Testis (tissue), 3 donors: ENCODE results near the gene HOXA3. TPM values are rescaled to one million over a fixed set of nuclear protein-coding genes. Genes with fewer than 3 reads are reported as not detected.

ENCODE experiments used
- DNase-seq: peaks from one replicate; pipeline ENCODE4 v3.0.0-alpha.2; 2019
- H3K27ac ChIP-seq, 2 donors: fragments of 200-600 bp; sonication (generic); one replicate each; pipeline ENCODE4 v1.5.1; 2019
- H3K27me3 ChIP-seq: fragments of 200-600 bp; sonication (generic); one replicate; pipeline ENCODE4 v1.5.1; 2019
- H3K36me3 ChIP-seq: fragments of 200-600 bp; sonication (generic); one replicate; pipeline ENCODE4 v1.5.1; 2017; ENCODE audit warnings: low read depth; ENCODE audit errors: missing control alignments
- H3K4me1 ChIP-seq: fragments of 200-600 bp; sonication (generic); one replicate; pipeline ENCODE4 v1.5.1; 2019
- H3K4me3 ChIP-seq, 2 donors: fragments of 200-600 bp; sonication (generic); one replicate each; pipeline ENCODE4 v1.5.1; 2017 to 2019
- H3K9me3 ChIP-seq: fragments of 200-600 bp; sonication (generic); one replicate; pipeline ENCODE4 v1.5.1; 2017
- POLR2A ChIP-seq: fragments of 450-650 bp; IDR thresholded peaks from one replicate; pipeline ENCODE4 v1.6.1; 2017; ENCODE audit warnings: antibody characterized with exemption, mild to moderate bottlenecking, moderate library complexity
- WGBS, 2 donors: methylation state at CpG; one replicate each; pipeline ENCODE4 v1.1.5; 2018; 5-methylcytosine and 5-hydroxymethylcytosine counted together
- intact Hi-C: fragments of 100-400 bp; cut with DNase I; formaldehyde crosslinking; loops from one replicate; pipeline ENCODE4 v1.15.1; 2023; ENCODE audit warnings: low total_unique reads
- polyA plus RNA-seq: library from polyadenylated mRNA; stranded (reverse); fragments of 350-450 nt; fragmentation: Illumina TruSeq; extraction: RNeasy Lipid Tissue Mini Kit (QIAGEN cat#74804); gene quantifications from one replicate; pipeline ENCODE4 v1.2.3, GENCODE V29; 2014; ENCODE audit warnings: low read depth, low replicate concordance; ENCODE audit not compliant: insufficient read depth
- total RNA-seq, 2 donors: library from RNA; depleted of rRNA; stranded (reverse); fragments of >200 nt; gene quantifications; one replicate each; pipeline ENCODE4 v1.2.3, GENCODE V29; 2016
- TF ChIP-seq, protein P1 (sequence below), 3 experiments: fragments of 450-650 bp in 2 of 3; fragments of 200-600 bp in 1 of 3; sonication (generic) in 1 of 3; IDR thresholded peaks; one replicate each; pipeline ENCODE4 v1.5.1; 2016 to 2019; ENCODE audit warnings: antibody characterized with exemption in 3 of 3, mild to moderate bottlenecking in 2 of 3, moderate library complexity in 1 of 3

HOXA3 gene
- total and polyA plus RNA-seq, 3 donors from 2014 or later = 0.93 to 2.8 (median 2.4) TPM

DNA sequence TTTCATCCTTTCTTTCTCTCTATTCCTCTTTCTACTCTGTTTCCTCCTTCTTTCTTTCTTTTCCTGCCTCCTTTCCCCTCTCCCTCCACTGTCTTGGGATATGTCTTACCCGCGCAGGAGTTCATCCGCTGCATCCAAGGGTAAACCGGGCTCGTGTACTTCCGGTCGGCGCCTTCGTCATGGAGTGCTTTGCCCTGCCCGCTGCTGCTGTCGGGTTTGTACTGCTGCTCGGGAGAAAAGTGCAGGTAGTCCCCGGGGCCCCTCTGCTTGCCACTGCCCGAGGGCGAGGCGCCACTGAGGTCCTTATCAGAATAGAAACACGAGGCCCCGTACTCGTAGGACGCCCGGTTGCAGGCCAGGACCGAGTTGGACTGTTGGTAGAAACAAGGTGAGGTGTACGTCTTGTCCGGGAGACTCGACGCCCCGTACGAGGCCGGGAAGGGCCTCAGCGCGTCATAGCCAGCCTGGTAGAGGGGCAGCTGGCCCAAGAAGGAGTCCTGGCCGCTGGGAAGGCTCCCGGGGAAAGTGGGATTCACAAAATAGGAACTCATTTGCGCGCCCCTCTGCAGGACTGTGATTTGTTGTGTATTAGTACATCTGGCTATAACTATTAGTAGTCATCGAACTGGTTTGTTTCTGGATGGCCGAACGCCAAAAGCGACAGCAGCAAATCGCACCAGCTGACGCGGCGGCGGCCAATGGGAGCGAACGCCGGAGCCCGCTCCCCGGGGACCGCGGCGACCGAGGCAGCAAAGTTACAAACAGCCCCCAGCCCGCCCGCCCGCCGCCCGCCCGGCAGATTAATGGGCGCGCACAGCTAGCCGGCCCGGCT lies 5.0 kb downstream of the HOXA3 start, which contains the start of gene HOXA6:
Gene HOXA6, minus strand, starts transcription at position 576 of the 832 bp plus-strand sequence. Its CDS starts 25 bp downstream, at position 551.
- no peaks in the 10 kb centered on the region for H3K9me3 ChIP-seq
- peak; percentile 32 for DNase-seq
- no peak within 1 kb of the TSS for H3K27ac ChIP-seq
- H3K36me3 ChIP-seq = no peaks in the 10 kb centered on the region
- TF ChIP-seq, protein P1, sequence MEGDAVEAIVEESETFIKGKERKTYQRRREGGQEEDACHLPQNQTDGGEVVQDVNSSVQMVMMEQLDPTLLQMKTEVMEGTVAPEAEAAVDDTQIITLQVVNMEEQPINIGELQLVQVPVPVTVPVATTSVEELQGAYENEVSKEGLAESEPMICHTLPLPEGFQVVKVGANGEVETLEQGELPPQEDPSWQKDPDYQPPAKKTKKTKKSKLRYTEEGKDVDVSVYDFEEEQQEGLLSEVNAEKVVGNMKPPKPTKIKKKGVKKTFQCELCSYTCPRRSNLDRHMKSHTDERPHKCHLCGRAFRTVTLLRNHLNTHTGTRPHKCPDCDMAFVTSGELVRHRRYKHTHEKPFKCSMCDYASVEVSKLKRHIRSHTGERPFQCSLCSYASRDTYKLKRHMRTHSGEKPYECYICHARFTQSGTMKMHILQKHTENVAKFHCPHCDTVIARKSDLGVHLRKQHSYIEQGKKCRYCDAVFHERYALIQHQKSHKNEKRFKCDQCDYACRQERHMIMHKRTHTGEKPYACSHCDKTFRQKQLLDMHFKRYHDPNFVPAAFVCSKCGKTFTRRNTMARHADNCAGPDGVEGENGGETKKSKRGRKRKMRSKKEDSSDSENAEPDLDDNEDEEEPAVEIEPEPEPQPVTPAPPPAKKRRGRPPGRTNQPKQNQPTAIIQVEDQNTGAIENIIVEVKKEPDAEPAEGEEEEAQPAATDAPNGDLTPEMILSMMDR (IDR thresholded peaks at IDR 0.05) = no peak
- no peak for TF ChIP-seq POLR2A
- peaks cover 4% of the 10 kb centered on the region for H3K4me1 ChIP-seq
- intact Hi-C loops = no loop called here
- H3K27me3 ChIP-seq = no peaks in the 10 kb centered on the region
- peak within 1 kb of the TSS in 1 of 2 donors; percentile 0 for H3K4me3 ChIP-seq
- WGBS, 2 donors = 8% methylated on average over 34 to 56 of the region's 63 CpGs

DNA sequence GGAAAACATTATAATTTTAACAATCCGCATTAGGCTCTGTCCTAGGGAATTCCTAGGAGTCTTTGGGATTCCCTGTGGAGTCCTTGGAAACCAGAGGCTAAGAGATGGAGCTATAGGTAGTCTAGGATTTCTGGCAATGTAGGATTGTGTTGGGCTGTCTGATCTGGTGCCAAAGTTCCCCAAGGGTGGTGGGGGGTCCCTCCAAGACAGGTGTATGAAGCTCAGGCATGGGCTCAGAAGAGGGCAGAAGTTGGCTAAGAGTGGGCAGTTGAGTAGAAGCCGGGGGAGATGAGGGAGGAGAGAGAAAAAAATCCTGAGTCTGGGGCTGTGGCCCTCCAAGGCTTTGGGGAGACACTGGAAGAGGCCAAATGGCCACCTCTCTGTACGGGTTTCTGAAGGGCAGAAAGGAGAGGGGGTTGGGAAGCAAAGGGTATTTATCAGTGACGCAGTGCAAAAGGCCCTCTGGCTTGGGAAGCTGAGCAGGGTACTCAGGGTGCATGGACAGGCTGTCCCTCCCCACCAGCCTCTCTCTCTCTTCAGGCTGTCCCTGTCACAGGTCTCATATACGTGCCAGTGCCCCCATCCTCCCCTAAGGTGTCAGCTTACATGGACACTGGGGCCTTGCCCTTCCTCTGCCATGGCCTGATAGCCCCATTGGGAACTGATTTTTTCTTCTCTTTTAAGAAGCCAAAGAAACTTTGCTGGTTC lies 5.7 kb downstream of the HOXA3 start:
- Histone ChIP-seq H3K36me3 (no peaks in the 10 kb centered on the region), H3K4me1 (peaks cover 4% of the 10 kb centered on the region), H3K27me3 (no peaks in the 10 kb centered on the region), H3K9me3 (no peaks in the 10 kb centered on the region), H3K4me3 (no peak overlapping the region), H3K27ac (no peak overlapping the region)
- WGBS, 2 donors = 56 to 58% methylated on average over 4 to 5 of the region's 5 CpGs
- TF ChIP-seq, protein P1 (IDR thresholded peaks at IDR 0.05) = no peak
- no peak for TF ChIP-seq POLR2A
- intact Hi-C loops = no loop called here
- DNase-seq = peak; percentile 8

DNA sequence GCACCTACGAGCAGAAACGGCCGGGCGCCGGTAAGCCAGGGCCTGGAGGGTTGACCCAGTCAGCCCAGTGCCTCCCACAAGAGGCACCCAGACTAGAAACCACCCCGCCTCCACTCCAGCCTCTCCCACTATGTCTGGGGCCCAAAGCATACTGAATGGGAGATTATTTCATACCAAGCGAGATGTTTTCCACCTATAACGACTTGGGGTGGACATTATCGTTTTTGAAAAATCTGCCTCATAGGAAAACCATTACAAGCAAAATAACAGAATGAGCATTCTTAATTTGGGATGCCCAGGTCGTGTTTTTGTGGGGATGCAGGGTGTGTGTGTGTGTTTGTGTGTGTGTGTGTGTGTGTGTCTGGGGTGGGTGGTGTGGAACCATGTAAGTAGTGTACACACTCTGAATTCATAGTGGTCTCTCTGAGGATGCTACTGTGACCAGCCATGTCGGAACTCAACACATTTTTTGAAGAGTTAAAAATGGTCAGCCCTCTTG lies 6.4 kb downstream of the HOXA3 start:
- TF ChIP-seq, protein P1 (IDR thresholded peaks at IDR 0.05) = no peak
- WGBS, 2 donors = 49 to 66% methylated on average over 11 of the region's 11 CpGs
- Histone ChIP-seq H3K9me3 (no peaks in the 10 kb centered on the region), H3K27ac (no peak overlapping the region), H3K36me3 (no peaks in the 10 kb centered on the region), H3K27me3 (no peaks in the 10 kb centered on the region), H3K4me3 (no peak overlapping the region), H3K4me1 (peaks cover 4% of the 10 kb centered on the region)
- intact Hi-C loops = no loop called here
- no peak for DNase-seq

DNA sequence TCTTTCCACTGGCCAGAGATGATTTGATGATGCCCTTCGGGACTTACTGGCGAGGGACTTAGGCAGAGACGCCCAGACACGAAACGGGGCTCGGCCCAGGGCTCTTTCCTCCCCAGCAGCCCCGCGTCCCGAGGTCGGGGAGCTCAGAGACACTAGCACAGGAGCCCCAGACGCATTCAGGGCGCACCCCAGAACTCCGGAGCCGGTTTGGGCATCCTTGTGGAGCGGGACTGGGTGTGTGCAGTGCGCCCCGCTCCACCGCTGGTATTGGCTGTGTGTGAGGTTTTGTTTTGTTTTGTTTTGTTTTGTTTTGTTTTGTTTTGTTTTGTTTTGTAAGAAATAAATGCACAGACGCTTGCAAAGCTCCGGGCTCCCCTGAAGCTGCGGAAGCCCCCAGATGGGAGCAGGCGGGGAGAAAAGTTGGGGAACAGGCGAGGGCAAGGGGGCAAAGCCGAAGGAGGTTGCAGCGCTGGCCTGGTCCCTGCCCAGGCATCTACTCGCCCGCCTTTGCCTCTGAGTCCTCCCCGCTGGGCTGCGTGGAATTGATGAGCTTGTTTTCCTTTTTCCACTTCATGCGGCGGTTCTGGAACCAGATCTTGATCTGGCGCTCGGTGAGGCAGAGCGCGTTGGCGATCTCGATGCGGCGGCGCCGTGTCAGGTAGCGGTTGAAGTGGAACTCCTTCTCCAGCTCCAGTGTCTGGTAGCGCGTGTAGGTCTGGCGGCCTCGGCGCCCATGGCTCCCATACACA lies 7.0 kb downstream of the HOXA3 start:
- intact Hi-C loops = no loop called here
- peak overlapping the region in 1 of 2 donors; percentile 10 for H3K4me3 ChIP-seq
- TF ChIP-seq, protein P1 (IDR thresholded peaks at IDR 0.05) = no peak
- no peak for TF ChIP-seq POLR2A
- WGBS, 2 donors = 30 to 34% methylated on average over 43 to 47 of the region's 47 CpGs
- H3K9me3 ChIP-seq = no peaks in the 10 kb centered on the region
- no peaks in the 10 kb centered on the region for H3K36me3 ChIP-seq
- no peak overlapping the region for H3K27ac ChIP-seq
- peaks cover 4% of the 10 kb centered on the region for H3K4me1 ChIP-seq
- DNase-seq = peak; percentile 11
- no peaks in the 10 kb centered on the region for H3K27me3 ChIP-seq
